Activated T-cell treated with anti-CD3 and anti-CD28 coated beads, Interleukin-2, amount 50 U/mL, for 48 hours (primary cell): ENCODE results near the gene KCNJ12.
A peak's percentile ranks its signal among the peaks of the same experiment; 100 is the strongest.
"Not testable (repeated sequence)": the region's sequence is repeated elsewhere in the genome, so short reads cannot be mapped to it uniquely, and the experiment has no call there.

Source experiments
- DNase-seq, 2 experiments: peaks; one replicate each; pipeline ENCODE4 v3.0.0-alpha.2; 2020

KCNJ12 gene

DNA sequence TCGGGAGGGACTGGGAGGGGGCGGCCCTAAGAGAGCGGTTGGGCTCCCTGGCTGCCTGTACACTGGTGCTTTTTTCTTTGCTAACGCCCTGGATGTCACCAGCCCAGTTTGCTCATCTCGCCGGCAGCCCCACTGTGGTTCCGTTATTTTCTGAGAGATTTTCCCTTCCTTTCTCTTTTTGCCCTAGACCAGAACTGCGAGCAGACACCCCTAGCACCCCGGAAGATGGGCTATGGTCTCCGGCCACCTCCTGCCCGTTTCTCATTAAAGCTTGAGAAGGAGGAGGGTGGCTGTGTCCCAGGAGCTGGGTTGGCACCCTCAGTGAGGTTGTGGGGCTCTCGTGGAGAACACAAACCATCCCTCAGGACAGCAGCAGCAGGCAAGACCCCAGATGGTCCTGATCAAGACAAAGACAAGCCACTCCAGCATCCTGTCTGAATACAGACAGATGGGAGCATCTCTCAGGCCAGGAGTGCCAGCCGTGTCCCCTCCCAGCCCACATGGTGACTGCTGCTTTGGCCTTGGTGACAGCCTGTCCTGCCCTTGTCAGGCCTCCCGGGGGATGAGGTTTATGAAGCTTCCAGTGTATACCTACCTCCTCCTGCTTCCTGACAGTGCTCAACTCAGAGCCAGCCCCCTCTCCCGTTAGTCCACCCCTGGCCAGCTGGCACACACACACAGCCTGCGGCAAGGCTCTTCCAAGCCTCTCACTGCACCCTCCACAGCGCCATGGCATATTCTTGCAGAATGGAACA lies 77.2 kb downstream of the KCNJ12 start:
- no peak for DNase-seq

DNA sequence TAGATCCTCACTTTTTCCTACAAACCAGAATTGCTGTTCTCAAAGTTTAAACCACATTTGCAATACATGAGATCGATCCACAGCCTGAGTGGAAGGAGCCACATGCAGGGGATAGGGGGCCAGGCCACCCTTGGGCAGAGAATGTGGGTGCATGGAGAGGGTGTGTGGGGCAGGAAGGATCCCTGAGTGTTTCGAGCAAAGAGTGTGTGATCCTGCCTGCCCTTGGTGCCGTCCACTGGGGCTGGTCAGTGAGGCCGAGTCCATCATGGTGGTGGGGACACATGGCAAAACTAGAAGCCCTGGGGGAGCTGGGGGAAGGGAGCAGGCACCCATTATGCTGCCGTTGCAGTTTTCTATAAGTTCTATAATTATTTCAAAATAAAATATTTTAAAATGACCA lies 77.8 kb downstream of the KCNJ12 start:
- not testable (repeated sequence) for DNase-seq

DNA sequence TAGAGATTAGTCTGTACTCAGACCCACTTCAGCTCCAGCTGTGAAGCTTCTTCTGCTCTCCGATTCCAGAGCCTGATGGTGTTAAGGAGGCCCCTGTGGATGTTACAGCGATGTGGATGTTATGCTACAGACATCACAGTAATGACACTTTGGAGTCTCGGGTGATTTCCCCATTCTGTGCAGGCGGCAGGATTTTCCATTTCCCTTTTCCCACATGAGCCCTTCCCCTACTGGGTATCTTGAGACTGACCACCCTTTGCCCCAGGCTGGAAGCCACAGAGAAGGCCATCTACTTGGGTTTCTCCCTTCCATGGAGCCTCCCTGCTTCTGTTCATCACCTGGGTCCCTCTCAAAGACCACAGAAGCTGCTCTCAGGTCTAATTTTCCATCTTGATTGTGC lies 78.3 kb downstream of the KCNJ12 start:
- no peak for DNase-seq

DNA sequence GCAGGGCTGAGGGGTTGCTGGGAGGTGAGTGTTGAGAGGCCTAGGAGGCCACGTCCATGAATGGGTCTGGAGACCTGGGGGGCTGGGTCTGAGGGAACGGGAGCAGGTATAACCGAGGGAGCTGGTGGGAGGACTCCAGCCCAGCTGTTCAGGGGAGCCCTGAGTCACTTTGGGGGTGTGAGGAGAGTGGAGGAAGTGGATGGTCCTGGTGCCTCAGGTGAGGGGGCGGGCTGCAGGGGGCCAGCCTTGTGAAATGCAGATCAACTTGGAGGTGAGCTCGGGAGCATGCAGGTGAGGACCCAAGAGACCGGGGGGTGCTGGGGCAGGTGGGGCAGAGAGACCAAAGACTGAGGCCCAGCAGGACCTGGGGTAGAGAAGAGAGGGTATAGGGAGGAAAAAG lies 79.6 kb downstream of the KCNJ12 start:
- DNase-seq = no peak

DNA sequence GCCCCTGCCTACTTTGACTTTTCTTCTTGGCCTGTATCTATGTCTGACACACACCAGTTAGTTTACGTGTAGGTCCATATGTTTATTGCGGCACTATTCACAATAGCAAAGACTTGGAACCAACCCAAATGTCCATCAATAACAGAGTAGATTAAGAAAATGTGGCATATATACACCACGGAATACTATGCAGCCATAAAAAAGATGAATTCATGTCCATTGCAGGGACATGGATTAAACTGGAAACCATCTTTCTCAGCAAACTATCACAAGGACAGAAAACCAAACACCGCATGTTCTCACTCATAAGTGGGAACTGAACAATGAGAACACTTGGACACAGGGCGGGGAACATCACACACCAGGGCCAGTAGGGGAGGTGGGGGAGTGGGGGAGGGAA lies 80.3 kb downstream of the KCNJ12 start:
- DNase-seq = not testable (repeated sequence)

DNA sequence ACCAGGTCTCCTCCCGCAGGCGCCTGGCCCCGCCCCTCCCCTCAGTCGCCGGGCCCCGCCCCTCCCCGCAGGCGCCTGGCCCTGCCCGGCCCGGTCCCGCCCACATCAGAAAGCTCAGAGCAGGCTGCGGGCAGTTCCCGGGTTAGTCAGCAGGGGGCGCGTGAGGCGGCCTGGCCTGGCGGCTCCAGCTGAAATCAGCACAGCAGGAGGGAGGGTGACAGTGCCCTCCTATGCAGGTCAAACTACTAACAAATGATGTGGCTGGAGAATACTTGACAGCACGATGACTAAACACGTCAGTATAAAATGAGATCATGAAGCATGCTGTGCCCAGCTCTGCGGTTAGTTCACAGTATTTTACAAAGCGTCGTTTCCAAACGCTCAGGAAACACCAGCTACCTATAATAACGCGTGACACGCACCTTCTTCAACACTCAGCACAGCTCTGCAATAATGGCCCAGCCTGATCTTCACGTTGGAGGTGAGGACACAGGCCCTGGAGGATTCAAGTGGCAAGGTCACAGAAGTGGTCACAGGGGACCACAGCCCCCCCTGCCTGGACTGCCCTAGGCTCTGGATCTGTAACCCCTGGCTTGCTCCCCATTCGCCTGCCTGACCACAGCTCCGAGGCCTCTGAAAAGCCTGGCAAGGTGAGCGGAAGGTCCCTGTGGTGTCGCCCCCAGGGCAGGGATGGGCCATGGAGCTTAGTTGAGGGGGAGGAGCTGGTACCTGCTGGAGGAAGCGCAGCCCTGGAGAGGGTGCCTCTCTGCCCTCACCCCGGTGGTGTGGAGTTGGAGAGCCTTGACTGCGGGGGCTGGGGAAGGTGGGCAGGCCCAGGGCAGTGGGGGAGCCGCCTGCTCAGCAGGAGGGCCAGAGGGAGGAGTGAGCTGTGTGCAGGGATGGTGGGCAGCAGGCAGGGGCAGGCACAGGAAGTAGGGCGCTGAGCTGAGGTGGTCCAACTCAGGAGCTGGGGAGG lies 81.2 kb downstream of the KCNJ12 start:
- DNase-seq = peak; percentile 97 to 99

DNA sequence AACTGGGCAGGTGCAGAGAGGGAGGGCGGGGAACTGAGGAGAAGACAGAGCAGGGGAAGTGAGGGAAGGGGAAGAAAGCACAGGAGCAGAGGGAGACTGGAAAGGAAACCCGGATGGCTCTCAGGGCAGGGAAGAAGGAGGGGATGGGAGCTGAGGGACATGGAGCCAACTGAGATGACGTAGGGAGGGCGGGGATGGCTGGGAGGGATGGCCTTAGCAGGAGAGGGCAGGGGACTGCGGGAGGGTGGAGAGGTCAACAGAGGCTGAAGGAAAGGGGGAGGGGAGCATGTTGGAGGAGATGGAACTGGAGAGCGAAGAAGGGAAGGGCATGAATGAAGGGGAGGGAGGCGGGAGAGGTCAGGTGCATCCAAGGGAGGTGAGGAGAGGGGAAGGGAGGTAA lies 81.9 kb downstream of the KCNJ12 start:
- DNase-seq = no peak

DNA sequence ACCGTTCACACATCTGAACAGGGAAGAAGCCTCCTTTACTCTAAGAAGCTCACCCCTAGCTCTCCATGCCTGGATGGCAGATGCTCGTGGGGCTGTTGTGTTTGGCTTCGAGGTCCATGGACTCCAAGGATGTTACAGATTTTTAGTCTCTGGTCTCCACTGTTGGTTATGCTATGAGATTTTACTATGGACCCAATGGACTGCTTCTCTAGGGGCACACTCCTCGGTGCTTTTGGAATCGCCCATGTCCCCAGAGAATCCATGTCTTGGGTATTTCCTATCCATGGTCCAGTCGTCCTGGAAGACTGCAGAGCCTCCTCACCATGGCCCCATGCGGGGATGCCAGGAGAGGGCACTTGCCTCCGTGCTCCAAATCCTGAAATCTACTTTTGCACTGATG lies 83.4 kb downstream of the KCNJ12 start:
- DNase-seq = no peak

DNA sequence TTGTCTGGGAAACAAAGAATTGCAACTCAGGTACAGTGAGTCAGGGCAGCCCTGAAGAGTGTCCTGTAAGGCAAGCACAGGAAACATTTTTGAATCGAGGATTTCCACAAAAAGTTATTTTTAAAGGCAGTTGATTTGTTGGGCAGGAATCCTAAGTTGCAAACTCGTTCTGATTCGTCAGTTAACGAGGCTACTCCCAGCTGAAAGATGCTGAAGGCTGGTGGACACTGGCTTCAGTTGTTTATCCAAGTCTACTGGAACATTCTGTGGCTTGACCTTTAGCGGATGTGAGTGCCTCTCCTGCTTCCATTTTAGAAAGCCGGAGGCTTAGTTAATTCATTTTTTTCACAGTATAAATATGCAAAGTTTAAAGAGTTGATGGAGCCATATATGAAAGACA lies 84.2 kb downstream of the KCNJ12 start:
- DNase-seq = no peak

DNA sequence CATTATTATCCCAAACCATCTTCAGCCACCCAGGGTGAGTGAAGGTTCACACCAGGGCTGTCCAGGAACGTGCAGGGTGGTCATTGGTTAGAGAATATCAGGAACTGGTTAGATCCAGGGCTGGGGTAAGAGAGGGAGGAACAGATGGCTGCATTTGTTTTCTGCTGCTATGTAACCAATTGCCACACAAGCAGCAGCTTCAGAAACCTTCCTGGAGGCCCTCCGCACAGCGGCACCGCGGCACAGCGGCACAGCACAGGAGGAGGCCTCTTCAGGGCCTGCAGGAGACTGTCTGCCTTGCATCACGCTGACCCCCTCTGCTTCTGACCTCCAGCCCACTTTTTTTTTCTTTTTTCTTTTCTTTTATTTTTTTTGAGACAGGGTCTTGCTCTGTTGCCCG lies 86.1 kb downstream of the KCNJ12 start:
- DNase-seq = no peak

DNA sequence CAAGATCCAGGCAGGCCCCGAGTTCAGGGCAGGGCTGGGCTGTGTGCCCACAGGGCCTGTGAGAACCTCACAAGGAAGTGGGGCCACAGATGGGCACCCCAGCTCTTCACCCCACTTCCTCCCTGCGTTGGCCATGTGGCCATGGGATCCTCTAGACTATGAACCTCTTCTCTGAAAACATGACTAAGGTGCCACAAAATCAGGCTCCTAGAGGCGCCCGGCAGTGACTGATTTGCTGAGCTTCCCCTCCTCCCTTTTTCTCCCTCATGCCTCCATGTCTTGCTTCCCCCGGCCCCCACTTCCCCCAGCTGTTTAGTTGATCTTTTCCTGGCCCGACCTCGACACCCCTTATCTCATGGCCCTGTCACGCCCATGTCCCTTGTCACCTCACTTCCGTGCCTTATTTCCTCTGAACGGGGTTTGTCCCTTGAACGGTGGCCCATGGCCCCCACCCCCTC lies 87.1 kb downstream of the KCNJ12 start:
- peak in 1 of 2 experiments; percentile 37 for DNase-seq

DNA sequence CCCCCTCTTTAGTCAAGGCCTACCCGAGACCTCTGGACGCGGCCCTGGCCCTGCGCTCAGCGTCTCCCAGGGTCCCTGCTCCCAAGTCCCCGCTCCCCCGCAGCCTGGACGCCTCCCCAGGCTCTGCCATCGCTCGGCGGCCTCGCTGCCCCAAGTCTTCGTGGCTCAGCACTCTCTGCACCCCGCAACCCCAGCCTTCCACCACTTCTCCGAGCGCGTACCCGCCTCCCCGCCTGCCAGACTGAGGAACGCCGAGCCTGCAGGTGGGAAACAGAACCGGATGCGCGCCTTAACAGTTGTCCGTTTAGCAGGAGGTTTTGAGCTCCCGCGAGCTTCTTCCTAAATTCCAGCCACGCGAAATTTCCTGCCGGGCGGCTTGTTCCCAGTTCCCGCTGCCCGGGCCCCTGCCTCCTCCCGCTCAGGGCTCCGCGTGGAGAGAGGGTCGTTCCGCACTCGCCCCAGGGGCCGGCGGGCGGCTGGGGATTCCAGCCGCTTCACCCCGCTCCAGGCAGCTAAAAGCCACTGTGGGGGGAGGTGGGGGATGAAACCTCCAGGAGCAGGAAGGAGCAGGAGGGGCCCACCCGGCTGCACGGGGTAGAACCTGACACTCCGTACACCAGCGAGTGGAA lies 87.7 kb downstream of the KCNJ12 start:
- no peak for DNase-seq

DNA sequence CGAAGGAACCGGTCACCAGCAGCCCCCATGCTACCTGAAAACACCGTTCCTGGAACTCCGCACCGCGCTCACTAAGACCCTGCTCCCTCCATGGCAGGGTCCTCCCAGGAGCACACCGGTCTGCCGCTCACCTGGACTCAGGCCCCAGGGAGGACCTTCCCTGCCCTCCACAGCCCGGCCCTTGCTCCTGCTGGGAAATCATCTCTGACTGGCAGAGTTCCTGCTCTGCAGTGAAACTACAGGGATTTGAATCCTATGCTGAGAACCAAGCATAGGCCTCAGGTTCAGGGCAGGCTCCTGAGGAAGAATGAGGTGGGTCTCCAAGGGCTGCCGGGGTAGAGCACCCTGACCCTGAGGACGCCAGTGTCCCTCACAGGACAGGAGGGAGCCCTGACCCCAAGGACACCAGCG lies 88.5 kb downstream of the KCNJ12 start:
- no peak for DNase-seq

DNA sequence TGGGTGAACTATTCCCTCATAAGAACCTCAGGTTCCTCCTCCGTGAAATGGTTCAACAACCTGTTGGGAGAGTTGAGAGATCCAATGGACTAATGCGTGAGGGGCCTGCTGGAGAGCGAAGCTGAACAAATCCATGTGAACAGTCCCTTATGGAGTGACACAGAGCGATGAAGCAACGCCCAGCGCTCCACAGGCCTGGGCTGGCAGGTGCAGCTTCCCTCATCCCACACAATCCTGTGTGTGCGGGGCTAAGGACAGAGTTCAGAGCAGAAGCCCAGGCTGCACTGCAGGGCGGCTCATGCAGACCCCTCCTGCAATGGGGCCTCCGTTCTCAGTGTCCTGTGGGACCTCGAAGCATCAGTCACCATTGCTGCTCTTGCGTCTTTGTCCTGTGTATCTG lies 90.4 kb downstream of the KCNJ12 start:
- DNase-seq = no peak

DNA sequence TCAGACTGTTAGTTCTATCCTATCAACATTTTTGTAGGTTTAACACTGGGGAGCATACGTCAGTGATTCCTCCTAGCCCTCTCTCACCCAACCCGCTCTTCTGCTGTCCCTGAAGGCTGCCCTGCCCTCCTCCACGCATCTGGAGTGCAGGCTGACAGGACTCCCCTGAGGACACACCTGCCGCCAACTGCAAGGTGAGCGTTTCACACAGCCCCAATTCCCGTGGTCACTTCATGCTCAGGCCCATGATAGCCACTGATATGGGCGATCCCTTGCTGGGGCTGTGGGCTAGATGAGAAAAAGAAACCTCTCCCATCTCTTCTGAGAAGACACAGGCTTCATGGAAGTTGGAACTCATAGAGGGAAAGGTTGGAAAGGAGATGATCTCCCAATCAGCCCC lies 91.0 kb downstream of the KCNJ12 start:
- DNase-seq = no peak

DNA sequence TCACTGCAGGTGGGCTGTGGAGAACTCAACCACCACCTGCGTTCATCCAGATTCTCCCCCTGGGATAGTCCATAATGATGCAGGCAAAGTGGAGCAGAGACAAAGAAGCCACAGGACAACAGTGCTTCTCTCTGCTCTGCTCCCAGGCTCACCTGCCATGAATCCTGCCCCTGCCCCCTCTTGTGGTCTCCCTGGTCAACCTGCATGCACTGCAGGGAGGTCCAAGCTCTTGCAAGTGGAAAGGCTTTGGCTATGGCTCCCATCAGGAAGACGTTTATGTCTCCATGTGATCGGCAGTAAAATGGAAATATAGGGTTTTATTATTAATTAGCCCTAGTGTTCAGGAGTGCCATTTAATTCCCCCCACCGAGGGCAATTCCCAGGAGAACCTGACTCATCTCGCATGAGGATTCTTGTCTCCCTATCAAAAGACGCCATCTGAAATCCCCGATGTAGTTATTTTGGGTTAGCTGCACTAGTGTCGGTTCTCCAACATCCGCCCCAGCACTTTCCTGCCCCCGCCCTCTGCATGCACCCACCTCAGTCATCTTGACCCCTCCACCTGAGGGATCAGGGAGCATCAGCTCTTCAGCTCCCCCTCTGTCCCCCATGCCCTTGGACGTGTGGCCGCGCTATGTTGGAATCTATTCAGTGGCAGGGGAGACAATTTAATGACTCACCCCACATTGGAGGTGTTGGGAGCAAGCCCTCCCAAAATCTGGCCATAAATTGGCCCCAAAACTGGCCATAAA lies 91.8 kb downstream of the KCNJ12 start:
- no peak for DNase-seq
